Right lobe of liver (tissue), 6 donors: ENCODE data around the gene OXA1L. TPM values are rescaled to one million over a fixed set of nuclear protein-coding genes. Genes with fewer than 3 reads are reported as not detected.

ENCODE experiments used
- ATAC-seq, 4 donors: fragments of 200-7000 bp; cut with Tn5 transposase; one replicate each; pipeline ENCODE4 v1.9.1; 2020; ENCODE audit warnings: mild to moderate bottlenecking in 4 of 4, moderate library complexity in 4 of 4
- DNase-seq, 3 donors: peaks; one replicate each; pipeline ENCODE4 v3.0.0-alpha.2; 2020
- H3K27ac ChIP-seq, 3 donors: fragments of 200-600 bp; one replicate each; pipeline ENCODE4 v1.8.0; 2022
- H3K27me3 ChIP-seq, 2 donors: fragments of 200-600 bp; one replicate each; pipeline ENCODE4 v1.8.0; 2022
- H3K36me3 ChIP-seq, 4 donors: fragments of 200-600 bp; sonication (generic) in 1 of 4; one replicate each; pipeline versions ENCODE4 v1.5.1 to v1.8.0; 2017 to 2022; ENCODE audit warnings: control low read depth in 1 of 4
- H3K4me1 ChIP-seq, 4 donors: fragments of 200-600 bp; sonication (generic) in 1 of 4; one replicate each; pipeline versions ENCODE4 v1.5.1 to v1.8.0; 2017 to 2022; ENCODE audit warnings: control low read depth in 1 of 4
- H3K4me3 ChIP-seq, 3 donors: fragments of 200-600 bp; one replicate each; pipeline ENCODE4 v1.8.0; 2022
- H3K9me3 ChIP-seq, 4 donors: fragments of 200-600 bp; sonication (generic) in 1 of 4; one replicate each; pipeline versions ENCODE4 v1.5.1 to v1.8.0; 2017 to 2022; ENCODE audit warnings: control low read depth in 1 of 4
- CTCF ChIP-seq, 4 donors: fragments of 200-600 bp in 3 of 4; fragments of 450-650 bp in 1 of 4; IDR thresholded peaks; one replicate each; pipeline versions ENCODE4 v1.5.1 to v1.8.0; 2016 to 2022; ENCODE audit warnings: antibody characterized with exemption in 4 of 4, mild to moderate bottlenecking in 2 of 4
- POLR2A ChIP-seq: fragments of 450-650 bp; IDR thresholded peaks from one replicate; pipeline ENCODE4 v1.6.1; 2017; ENCODE audit warnings: antibody characterized with exemption, mild to moderate bottlenecking
- whole genome bisulfite sequencing: methylation state at CpG from one replicate; pipeline ENCODE4 v1.1.6; 2018; ENCODE audit warnings: low coverage, low lambda C conversion rate; ENCODE audit not compliant: insufficient coverage; ENCODE audit errors: missing lambda C conversion rate; 5-methylcytosine and 5-hydroxymethylcytosine counted together
- intact Hi-C, 2 donors: fragments of 100-400 bp; cut with DNase I; formaldehyde crosslinking; loops; one replicate each; pipeline versions ENCODE4 v1.11.2 to v1.14.1; 2022
- total RNA-seq, 6 experiments: library from RNA; depleted of rRNA in 2 of 6; stranded (reverse); fragments of >200 nt in 2 of 6; fragmentation: NEBNext Ultra II Directional in 3 of 6; extraction: Animal tissue kit (Norgen Biotek cat#: 25700) in 3 of 6; gene quantifications; one replicate each; pipeline versions ENCODE4 v1.1.0 to v1.2.4, GENCODE V29; 2016 to 2023
- donor health status: DM: no; HTN: yes; CAD: no.
- donor health status: DM: no; HTN: no; CAD: no.
- donor health status: DM: no; HTN: no; CAD: no.
- donor health status: DM: no; HTN: yes; CAD: no.
- donor health status: DM: no; HTN: yes; CAD: no.

The OXA1L gene
- total RNA-seq, 6 experiments from 2014 or later, result 64.3 to 80.1 (median 72.3) TPM

DNA sequence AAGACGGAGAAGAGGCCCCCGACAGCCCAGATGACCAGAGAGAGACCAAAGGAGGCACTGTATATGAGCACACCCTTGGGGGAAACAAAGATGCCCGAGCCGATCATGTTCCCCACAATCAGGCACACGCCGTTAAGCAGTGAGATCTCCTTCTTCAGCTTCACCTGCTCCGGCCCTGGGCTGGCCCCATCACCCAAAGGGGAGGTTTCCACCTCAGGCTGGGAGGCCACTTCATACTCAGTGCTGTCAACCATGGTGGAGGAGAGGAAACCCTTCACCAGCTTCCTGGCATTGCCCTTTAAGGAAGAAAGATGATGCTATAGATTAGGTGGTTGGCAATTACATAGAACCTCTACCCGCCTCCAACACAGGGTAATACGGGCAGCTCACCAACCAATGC, 46.7 kb downstream of the OXA1L start:
- DNase-seq (no peak), ATAC-seq (no peak)
- WGBS, result 51% methylated on average over 5 of the region's 9 CpGs

DNA sequence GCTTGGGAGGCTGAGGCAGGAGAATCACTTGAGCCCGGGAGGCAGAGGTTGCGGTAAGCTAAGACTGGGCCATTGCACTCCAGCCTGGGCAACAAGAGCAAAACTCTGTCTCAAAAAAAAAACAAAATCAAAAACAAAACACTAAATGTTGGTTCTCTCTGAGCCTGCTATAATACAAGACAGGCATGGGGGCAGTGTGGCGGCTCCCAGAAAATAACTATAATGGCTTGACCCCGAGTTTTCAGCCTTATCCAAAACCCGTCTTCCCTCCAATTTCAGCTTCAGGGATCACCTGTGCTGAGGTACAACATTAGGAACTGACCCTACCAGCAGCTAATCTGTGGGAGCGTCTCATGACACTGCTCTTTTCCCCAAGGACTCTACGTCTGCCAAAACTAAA, 47.9 kb downstream of the OXA1L start:
- no peaks in the 10 kb centered on the region for H3K4me1 ChIP-seq
- intact Hi-C loops, result no loop called here
- DNase-seq (no peak), ATAC-seq (no peak)
- TF ChIP-seq POLR2A, result no peak
- TF ChIP-seq CTCF (IDR thresholded peaks at IDR 0.05), result no peak
- H3K27me3 ChIP-seq, result no peaks in the 10 kb centered on the region
- H3K4me3 ChIP-seq, result peak overlapping the region in 1 of 3 donors; percentile 31
- no peaks in the 10 kb centered on the region for H3K36me3 ChIP-seq
- no peaks in the 10 kb centered on the region for H3K9me3 ChIP-seq
- WGBS, result 62% methylated on average over 6 of the region's 7 CpGs
- H3K27ac ChIP-seq, result peak overlapping the region in 1 of 3 donors; percentile 10

More for the DNA sequence above, 46.7 kb downstream of the OXA1L start:
- TF ChIP-seq POLR2A, result no peak
- no peak for TF ChIP-seq CTCF (IDR thresholded peaks at IDR 0.05)
- H3K27ac ChIP-seq, result no peak overlapping the region
- H3K9me3 ChIP-seq, result no peaks in the 10 kb centered on the region
- H3K4me1 ChIP-seq, result no peaks in the 10 kb centered on the region
- no peaks in the 10 kb centered on the region for H3K27me3 ChIP-seq
- intact Hi-C loops, result no loop called here
- no peaks in the 10 kb centered on the region for H3K36me3 ChIP-seq
- no peak overlapping the region for H3K4me3 ChIP-seq

DNA sequence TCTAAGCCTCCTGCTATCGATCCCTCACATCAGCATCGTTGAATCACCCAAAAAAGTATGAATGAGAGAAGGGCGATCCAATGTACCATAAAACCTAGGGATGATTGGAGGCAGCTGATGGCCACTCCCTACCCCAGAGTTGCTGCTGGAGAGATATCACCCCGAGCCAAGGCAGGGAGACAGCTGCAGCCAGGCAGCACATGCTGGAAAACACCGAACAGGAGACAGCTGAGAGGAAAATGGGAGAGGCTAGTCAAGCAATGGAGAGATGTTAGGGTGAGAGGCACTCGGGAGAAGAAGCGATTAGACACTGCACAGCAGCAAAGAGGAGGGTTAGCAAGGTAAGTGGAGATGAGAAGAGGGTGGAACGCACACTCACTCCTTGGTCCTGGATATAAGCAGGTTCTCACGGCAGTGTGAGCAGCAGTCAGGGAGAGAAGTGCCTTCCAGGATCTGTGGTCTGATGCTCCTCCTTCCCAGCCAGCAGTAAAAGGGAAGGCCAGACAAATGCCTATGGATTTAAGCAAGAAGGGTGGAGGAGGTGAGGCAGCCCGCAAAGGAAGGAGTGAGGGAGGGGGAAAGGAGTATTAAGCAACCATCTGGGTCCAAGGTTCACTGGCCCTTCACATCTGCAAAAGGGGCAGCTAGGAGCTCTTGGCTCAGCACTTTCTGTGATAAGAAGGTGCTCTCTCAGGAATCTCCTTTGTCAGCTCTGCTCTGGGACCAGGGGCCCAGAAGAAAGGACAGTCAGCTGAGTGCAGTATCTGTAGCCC, 48.6 kb downstream of the OXA1L start, which contains the start of gene SLC7A7:
TSS of gene SLC7A7 (minus strand) at position 495 of the 773 bp plus-strand sequence. CDS start 2,037 bp downstream, outside the sequence.
- peak in 3 of 4 donors; percentile 2 to 38 (median 37) for ATAC-seq
- Histone ChIP-seq H3K9me3 (no peaks in the 10 kb centered on the region), H3K4me1 (no peaks in the 10 kb centered on the region), H3K36me3 (no peaks in the 10 kb centered on the region), H3K4me3 (peak within 1 kb of the TSS in 1 of 3 donors; percentile 31), H3K27ac (peak within 1 kb of the TSS in 2 of 3 donors; percentile 10 to 47), H3K27me3 (no peaks in the 10 kb centered on the region)
- DNase-seq, result no peak
- 31% methylated on average over 10 of the region's 10 CpGs for WGBS
- intact Hi-C loops, result no loop called here
- TF ChIP-seq POLR2A, result no peak
- TF ChIP-seq CTCF (IDR thresholded peaks at IDR 0.05), result no peak

DNA sequence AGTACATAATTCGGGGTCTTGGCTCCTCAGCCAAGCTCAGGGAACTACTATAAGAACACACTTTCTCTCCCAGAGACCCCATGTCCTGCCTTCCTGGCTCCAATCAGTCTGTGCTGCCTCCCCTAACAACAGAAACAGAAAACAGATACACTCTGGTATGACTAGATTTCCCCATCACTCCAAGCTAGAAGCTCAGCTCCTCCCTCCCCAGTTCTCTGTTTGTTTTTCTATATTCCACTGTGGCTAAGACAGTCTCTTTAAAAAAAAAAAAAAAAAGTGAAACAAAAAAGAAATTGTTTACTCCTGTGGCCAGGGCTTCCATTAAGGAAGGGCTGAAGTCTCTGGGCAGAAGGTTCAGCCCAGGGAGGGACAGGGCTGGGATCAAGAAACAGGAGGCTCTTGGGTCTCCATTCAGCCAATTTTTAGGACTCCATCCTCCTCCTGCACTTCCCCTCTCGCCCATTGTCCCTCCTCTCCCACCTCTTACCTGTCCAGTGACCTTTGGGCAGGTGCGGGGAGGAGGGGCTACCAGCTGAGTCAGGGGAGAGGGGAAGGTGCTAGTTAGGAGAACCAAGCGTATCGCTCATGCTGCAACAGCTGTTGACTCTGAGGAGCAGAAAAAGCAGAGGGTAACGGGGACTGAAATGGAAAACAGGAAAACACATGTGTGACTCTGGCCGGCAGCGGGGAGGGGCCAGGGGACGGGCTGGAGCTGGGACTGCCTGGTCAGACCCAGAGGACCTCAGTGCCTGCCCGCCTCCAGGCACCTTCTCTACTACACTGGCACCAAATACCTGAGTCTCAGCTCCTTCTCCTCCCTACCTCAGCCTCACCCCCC, 52.9 kb downstream of the OXA1L start:
- peak; percentile 30 to 64 (median 52) for ATAC-seq

More for the DNA sequence above, 52.9 kb downstream of the OXA1L start:
- intact Hi-C loops, result no loop called here
- peak overlapping the region; percentile 21 to 29 (median 25) for H3K4me3 ChIP-seq
- H3K36me3 ChIP-seq, result no peaks in the 10 kb centered on the region
- peaks cover 0 to 13% (median 0%) of the 10 kb centered on the region in 4 donors for H3K4me1 ChIP-seq
- H3K27me3 ChIP-seq, result no peaks in the 10 kb centered on the region
- 7% methylated on average over 9 of the region's 10 CpGs for whole genome bisulfite sequencing
- H3K9me3 ChIP-seq, result no peaks in the 10 kb centered on the region
- TF ChIP-seq CTCF (IDR thresholded peaks at IDR 0.05), result no peak
- no peak for TF ChIP-seq POLR2A
- H3K27ac ChIP-seq, result peak overlapping the region; percentile 43 to 63 (median 50)
- DNase-seq, result peak in 2 of 3 donors; percentile 69 to 70
